Measurements from ENCODE around the gene OR2C1. TPM values are rescaled to one million over a fixed set of nuclear protein-coding genes. Genes with fewer than 3 reads are reported as not detected.

OR2C1 gene
- polyA plus RNA-seq, 5 donors: 0.39 to 0.93 (median 0.50) TPM

DNA sequence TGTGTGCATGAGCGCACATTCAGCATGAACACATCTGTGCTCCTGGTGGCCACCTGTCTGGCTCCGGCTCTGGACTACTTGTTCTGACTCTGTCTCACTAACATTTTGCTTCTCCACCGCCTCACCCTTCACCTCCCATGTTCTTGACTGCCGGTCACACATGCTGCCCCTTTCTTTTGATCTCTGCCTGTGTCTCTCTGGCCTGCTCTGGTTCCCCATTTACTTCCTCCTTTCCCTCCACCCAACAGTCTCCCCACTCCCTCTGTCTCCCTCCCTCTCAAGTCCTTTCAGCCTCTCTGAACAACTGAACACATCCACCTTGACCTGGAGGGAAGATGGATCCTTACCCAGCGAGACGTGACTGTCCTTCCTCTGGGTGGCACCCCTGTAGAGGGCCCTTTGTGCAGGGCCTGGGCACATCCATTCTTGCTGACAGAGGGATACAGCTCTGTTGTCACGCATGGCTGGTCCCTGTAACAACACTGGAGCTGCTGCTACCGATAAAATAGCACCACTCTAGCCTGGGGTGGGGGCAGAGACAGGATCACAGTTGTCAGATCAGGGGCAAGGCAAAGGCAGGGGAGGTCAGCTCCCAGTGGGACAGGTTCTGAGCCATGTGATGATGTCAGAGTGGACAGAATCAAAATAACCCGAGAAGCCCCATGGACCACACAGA is 34.1 kb downstream of the OR2C1 start:
- DNase-seq: no peak

DNA sequence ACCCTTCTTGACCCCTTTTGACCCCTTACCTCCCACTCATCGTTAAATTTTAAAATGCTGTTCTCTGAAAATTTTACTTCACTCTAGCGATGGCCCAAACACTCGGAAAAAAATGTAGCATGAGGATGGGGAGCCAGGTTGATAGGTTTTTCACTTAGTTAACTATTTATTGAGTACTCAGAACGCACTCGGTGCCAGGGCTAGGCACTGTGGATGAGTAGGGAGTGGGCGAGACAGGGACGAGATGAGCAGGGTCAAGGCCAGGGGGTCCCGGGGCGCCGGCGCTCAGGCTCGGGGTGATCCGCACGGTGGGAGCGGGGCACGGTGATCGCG is 44.7 kb downstream of the OR2C1 start:
- no peak for DNase-seq

DNA sequence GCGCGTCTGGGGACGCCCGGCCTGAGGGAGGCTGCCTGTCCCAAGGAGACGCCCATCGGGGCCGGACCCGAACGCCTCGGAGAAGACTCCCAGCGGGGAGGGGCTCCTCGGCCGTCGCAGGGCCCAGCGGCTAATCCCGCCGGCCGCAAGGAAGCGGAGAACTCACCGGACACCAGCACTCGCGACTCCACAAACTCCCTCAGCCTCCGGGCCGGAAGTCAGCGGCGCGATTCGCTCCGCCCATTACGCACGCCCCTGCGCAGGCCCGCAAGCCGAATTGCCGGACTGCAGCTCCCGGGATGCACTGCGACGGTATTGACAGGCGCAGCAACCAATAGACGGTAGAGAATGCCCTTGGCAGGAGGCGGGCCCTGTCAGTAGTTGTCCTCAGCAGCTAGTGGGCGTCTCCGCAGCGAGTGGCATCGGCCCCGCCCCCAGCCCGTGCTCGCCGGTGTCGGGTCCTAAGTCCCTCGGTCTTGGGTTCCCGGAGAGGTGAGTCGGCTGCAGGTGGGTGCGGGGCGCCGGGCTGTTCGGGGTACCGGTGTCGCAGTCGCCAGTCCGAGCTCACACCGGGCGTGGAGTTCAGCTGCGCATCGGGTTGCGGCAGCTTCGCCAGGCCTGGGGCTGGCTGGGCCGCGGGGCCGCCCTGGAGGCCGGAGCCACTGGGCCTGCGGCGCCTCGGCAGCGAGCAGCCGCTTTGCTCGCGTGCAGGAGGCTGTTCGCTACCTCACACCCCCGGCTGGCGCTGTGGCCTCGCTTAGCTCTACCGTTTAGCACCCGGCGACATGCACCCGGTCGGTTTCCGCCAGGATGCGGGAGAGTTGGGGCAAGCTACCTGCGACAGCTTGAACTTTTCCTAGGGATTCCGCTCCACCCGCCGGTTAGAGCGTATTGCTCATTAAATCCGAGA is 45.3 kb downstream of the OR2C1 start, which contains the start of the genes ZNF174 and ZSCAN32:
Gene ZNF174, plus strand, starts transcription at position 437 of the 910 bp plus-strand sequence. CDS start 790 bp downstream, outside the sequence.
Gene ZSCAN32, minus strand, starts transcription at position 226 of the 910 bp plus-strand sequence. CDS start 3,447 bp downstream, outside the sequence.
- DNase-seq: peak; percentile 98 to 99

- no peak for DNase-seq
These were observed 46.2 kb downstream of the OR2C1 start for GRCh38 chr16:3401719-3402397.

Other genes with a start within 250 kb of the OR2C1 start
- 10 to 100 TPM; 12.6 to 20.4 (median 14.8) TPM for gene ZNF205, start 243.3 kb upstream of the OR2C1 start, polyA plus RNA-seq (ENCODE audit: insufficient read depth in 1 of 5, insufficient read length in 5 of 5, low replicate concordance in 1 of 5)
- gene ZNF213, start 220.9 kb upstream of the OR2C1 start, polyA plus RNA-seq (ENCODE audit: insufficient read depth in 1 of 5, insufficient read length in 5 of 5, low replicate concordance in 1 of 5): 10 to 100 TPM; 10.5 to 18.5 (median 14.7) TPM
- not detected for gene OR1F1, start 167.7 kb upstream of the OR2C1 start, polyA plus RNA-seq (ENCODE audit: insufficient read depth in 1 of 5, insufficient read length in 5 of 5, low replicate concordance in 1 of 5)
- gene ZNF200, start 120.7 kb upstream of the OR2C1 start, polyA plus RNA-seq (ENCODE audit: insufficient read depth in 1 of 5, insufficient read length in 5 of 5, low replicate concordance in 1 of 5): 10 to 100 TPM; 11.3 to 15.4 (median 13.7) TPM
- gene MEFV, start 99.3 kb upstream of the OR2C1 start, polyA plus RNA-seq (ENCODE audit: insufficient read depth in 1 of 5, insufficient read length in 5 of 5, low replicate concordance in 1 of 5): under 1 TPM; 0.40 to 0.67 (median 0.47) TPM
- 10 to 100 TPM; 42.2 to 54.7 (median 48.7) TPM for gene ZNF263, start 72.4 kb upstream of the OR2C1 start, polyA plus RNA-seq (ENCODE audit: insufficient read depth in 1 of 5, insufficient read length in 5 of 5, low replicate concordance in 1 of 5)
- gene TIGD7, start 50.5 kb upstream of the OR2C1 start, polyA plus RNA-seq (ENCODE audit: insufficient read depth in 1 of 5, insufficient read length in 5 of 5, low replicate concordance in 1 of 5): 10 to 100 TPM; 11.4 to 15.6 (median 12.5) TPM
- 10 to 100 TPM; 41.1 to 64.3 (median 51.0) TPM for gene ZNF75A, start 50.4 kb upstream of the OR2C1 start, polyA plus RNA-seq (ENCODE audit: insufficient read depth in 1 of 5, insufficient read length in 5 of 5, low replicate concordance in 1 of 5)
- 10 to 100 TPM; 18.6 to 22.8 (median 20.5) TPM for gene ZSCAN32, start 45.1 kb downstream of the OR2C1 start, polyA plus RNA-seq (ENCODE audit: insufficient read depth in 1 of 5, insufficient read length in 5 of 5, low replicate concordance in 1 of 5)
- 10 to 100 TPM; 11.2 to 16.0 (median 12.9) TPM for gene ZNF174, start 45.3 kb downstream of the OR2C1 start, polyA plus RNA-seq (ENCODE audit: insufficient read depth in 1 of 5, insufficient read length in 5 of 5, low replicate concordance in 1 of 5)
- 1 to 10 TPM; 3.3 to 6.0 (median 4.2) TPM for gene ZNF597, start 87.6 kb downstream of the OR2C1 start, polyA plus RNA-seq (ENCODE audit: insufficient read depth in 1 of 5, insufficient read length in 5 of 5, low replicate concordance in 1 of 5)
- gene NAA60, start 87.8 kb downstream of the OR2C1 start, polyA plus RNA-seq (ENCODE audit: insufficient read depth in 1 of 5, insufficient read length in 5 of 5, low replicate concordance in 1 of 5): 10 to 100 TPM; 40.5 to 48.0 (median 46.1) TPM
- under 1 TPM in 1 of 5 donors, not detected in 4; 0.12 TPM for gene C16orf90, start 139.6 kb downstream of the OR2C1 start, polyA plus RNA-seq (ENCODE audit: insufficient read depth in 1 of 5, insufficient read length in 5 of 5, low replicate concordance in 1 of 5)
- gene CLUAP1, start 145.1 kb downstream of the OR2C1 start, polyA plus RNA-seq (ENCODE audit: insufficient read depth in 1 of 5, insufficient read length in 5 of 5, low replicate concordance in 1 of 5): 10 to 100 TPM; 44.2 to 54.5 (median 47.5) TPM
- 1 to 10 TPM; 2.5 to 4.1 (median 3.7) TPM for gene NLRC3, start 221.5 kb downstream of the OR2C1 start, polyA plus RNA-seq (ENCODE audit: insufficient read depth in 1 of 5, insufficient read length in 5 of 5, low replicate concordance in 1 of 5)

Data from right lung (tissue), 5 donors.